Loucy (cell line): ENCODE data around the gene SEC24B.

Experiments
- H2AFZ ChIP-seq: fragments of 200-600 bp; sonication (generic); 2 replicates; pipeline ENCODE4 v1.6.0; 2016; ENCODE audit warnings: antibody characterized with exemption, mild to moderate bottlenecking, low read length, moderate library complexity
- H3F3A ChIP-seq: fragments of 200-600 bp; 2 replicates; pipeline ENCODE4 v1.6.0; 2016; ENCODE audit warnings: antibody characterized with exemption, low read depth, mild to moderate bottlenecking
- H3K27me3 ChIP-seq: fragments of 200-600 bp; sonication (generic); 2 replicates; pipeline ENCODE4 v1.6.1; 2014; ENCODE audit warnings: low read length, mild to moderate bottlenecking; ENCODE audit not compliant: insufficient read depth, poor library complexity, severe bottlenecking
- H3K36me3 ChIP-seq: fragments of 200-600 bp; sonication (generic); 2 replicates; pipeline ENCODE4 v1.6.1; 2016; ENCODE audit warnings: low read length; ENCODE audit not compliant: insufficient read depth
- H3K4me1 ChIP-seq: fragments of 200-600 bp; sonication (generic); 2 replicates; pipeline ENCODE4 v1.5.1; 2014; ENCODE audit warnings: low read length, mild to moderate bottlenecking; ENCODE audit not compliant: insufficient read depth, poor library complexity, severe bottlenecking
- H3K4me2 ChIP-seq: fragments of 200-600 bp; sonication (generic); 2 replicates; pipeline ENCODE4 v1.6.0; 2014; ENCODE audit warnings: antibody characterized with exemption, low read length, low read depth, mild to moderate bottlenecking; ENCODE audit not compliant: poor library complexity, severe bottlenecking
- H3K4me3 ChIP-seq: fragments of 200-600 bp; sonication (generic); 2 replicates; pipeline ENCODE4 v1.5.1; 2014; ENCODE audit warnings: low read length, mild to moderate bottlenecking, mixed read lengths; ENCODE audit not compliant: poor library complexity, severe bottlenecking
- H3K79me2 ChIP-seq: fragments of 200-600 bp; sonication (generic); 2 replicates; pipeline ENCODE4 v1.6.1; 2014; ENCODE audit warnings: low read length; ENCODE audit not compliant: insufficient read depth
- H3K9ac ChIP-seq: fragments of 200-600 bp; sonication (generic); 2 replicates; pipeline ENCODE4 v1.6.0; 2014; ENCODE audit warnings: mild to moderate bottlenecking, low read depth, low read length, moderate library complexity; ENCODE audit not compliant: poor library complexity, severe bottlenecking
- H3K9me2 ChIP-seq: fragments of 200-600 bp; sonication (generic); replicated peaks from 2 replicates; pipeline ENCODE4 v1.6.1; 2016; ENCODE audit warnings: low read depth, low read length, mixed read lengths
- H3K9me3 ChIP-seq: fragments of 200-600 bp; sonication (generic); 2 replicates; pipeline ENCODE4 v1.6.1; 2014; ENCODE audit warnings: mild to moderate bottlenecking, antibody characterized with exemption, low read length, low read depth; ENCODE audit not compliant: insufficient read depth
- H4K20me1 ChIP-seq: fragments of 200-600 bp; sonication (generic); 2 replicates; pipeline ENCODE4 v1.6.0; 2014; ENCODE audit warnings: antibody characterized with exemption, low read length, mild to moderate bottlenecking; ENCODE audit not compliant: insufficient read depth, poor library complexity, severe bottlenecking
- EZH2phosphoT487 ChIP-seq: fragments of 200-600 bp; IDR thresholded peaks from 2 replicates; pipeline ENCODE4 v1.6.1; 2018; ENCODE audit warnings: antibody characterized with exemption, mild to moderate bottlenecking, moderate library complexity, borderline replicate concordance
- TF ChIP-seq, protein P1 (sequence below): fragments of 200-600 bp; sonication (generic); conservative IDR thresholded peaks from 2 replicates; pipeline ENCODE4 v1.5.1; 2014; ENCODE audit warnings: mild to moderate bottlenecking, antibody characterized with exemption, low read length

SEC24B gene

DNA sequence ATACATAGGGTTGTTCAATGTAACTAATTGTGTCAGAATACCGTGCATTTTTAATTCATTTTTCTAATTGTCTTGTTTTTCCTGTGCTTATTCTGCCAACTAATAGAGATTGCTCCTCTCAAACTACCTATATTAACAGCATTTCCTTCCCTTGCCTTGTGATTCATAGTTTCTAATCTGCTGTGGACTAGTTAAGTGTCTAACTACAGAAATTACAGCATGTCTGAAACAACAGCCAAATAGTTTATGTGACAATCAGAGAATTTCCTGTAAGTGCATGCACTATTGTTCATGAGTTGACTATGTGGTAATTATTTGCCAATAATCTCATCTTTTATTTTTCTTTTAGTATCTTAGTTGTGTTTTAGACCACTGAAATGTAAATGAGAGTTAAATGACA is 4.1 kb upstream of the SEC24B start:
- no peak for TF ChIP-seq EZH2phosphoT487
- H3K4me3 ChIP-seq = no peak overlapping the region
- H3K27me3 ChIP-seq = no peaks in the 10 kb centered on the region
- peaks cover 8% of the 10 kb centered on the region for H3K4me1 ChIP-seq
- no peaks in the 10 kb centered on the region for H3K9me3 ChIP-seq
- H3K36me3 ChIP-seq = no peaks in the 10 kb centered on the region
- H3K9me2 ChIP-seq = no peaks in the 10 kb centered on the region
- H3K79me2 ChIP-seq = peaks cover 23% of the 10 kb centered on the region
- H3K9ac ChIP-seq = no peak overlapping the region
- H4K20me1 ChIP-seq = peaks cover 3% of the 10 kb centered on the region
- H3F3A ChIP-seq = no peaks in the 10 kb centered on the region
- no peak overlapping the region for H3K4me2 ChIP-seq
- H2AFZ ChIP-seq = no peak overlapping the region

DNA sequence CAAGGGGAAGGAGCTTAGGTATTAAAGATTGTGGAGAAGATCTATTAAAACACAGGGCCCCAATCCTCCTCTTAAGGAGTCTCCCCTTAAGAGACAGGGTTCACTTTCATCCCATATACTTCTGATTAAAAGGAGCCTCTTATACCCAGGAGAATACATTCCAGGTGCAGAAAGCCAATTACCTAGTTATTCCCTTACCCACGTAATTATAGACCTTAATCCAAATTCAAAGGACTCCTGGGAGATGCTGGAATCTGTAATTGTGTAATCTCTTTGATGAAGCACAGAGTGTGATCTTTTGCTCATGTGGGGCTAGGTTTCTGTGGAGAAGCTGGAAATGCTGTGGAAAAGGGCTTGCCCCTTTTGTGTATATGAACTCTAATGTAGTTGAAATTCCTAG is 1.4 kb upstream of the SEC24B start:
- TF ChIP-seq EZH2phosphoT487 = no peak
- TF ChIP-seq, protein P1, sequence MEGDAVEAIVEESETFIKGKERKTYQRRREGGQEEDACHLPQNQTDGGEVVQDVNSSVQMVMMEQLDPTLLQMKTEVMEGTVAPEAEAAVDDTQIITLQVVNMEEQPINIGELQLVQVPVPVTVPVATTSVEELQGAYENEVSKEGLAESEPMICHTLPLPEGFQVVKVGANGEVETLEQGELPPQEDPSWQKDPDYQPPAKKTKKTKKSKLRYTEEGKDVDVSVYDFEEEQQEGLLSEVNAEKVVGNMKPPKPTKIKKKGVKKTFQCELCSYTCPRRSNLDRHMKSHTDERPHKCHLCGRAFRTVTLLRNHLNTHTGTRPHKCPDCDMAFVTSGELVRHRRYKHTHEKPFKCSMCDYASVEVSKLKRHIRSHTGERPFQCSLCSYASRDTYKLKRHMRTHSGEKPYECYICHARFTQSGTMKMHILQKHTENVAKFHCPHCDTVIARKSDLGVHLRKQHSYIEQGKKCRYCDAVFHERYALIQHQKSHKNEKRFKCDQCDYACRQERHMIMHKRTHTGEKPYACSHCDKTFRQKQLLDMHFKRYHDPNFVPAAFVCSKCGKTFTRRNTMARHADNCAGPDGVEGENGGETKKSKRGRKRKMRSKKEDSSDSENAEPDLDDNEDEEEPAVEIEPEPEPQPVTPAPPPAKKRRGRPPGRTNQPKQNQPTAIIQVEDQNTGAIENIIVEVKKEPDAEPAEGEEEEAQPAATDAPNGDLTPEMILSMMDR = no peak
- no peak overlapping the region for H2AFZ ChIP-seq
- H3K9me2 ChIP-seq = no peaks in the 10 kb centered on the region
- peaks cover 30% of the 10 kb centered on the region for H4K20me1 ChIP-seq
- peak overlapping the region; percentile 76 for H3K9ac ChIP-seq
- H3F3A ChIP-seq = no peaks in the 10 kb centered on the region
- no peaks in the 10 kb centered on the region for H3K36me3 ChIP-seq
- no peaks in the 10 kb centered on the region for H3K9me3 ChIP-seq
- peak overlapping the region; percentile 86 for H3K4me2 ChIP-seq
- peaks cover 33% of the 10 kb centered on the region for H3K4me1 ChIP-seq
- H3K79me2 ChIP-seq = peaks cover 49% of the 10 kb centered on the region
- no peaks in the 10 kb centered on the region for H3K27me3 ChIP-seq
- peak overlapping the region; percentile 80 for H3K4me3 ChIP-seq

DNA sequence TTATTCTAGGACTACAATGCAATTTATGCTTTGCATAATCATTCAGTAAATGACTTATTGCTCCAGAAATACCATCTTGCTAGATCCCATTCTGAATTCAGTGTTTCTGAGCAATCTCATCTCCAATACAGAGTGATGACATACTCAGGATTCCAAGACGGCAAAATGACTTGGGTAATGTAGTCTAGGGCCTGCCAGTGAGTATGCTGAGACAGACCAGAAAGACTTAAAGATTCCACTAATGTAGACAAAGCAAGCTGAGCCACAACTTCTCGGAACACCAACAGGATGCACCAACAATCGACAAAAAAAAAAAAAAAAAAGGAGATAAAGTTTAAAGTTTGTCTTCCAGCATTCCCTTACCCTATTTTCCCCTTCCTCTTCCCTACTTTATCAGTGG is 919 bp upstream of the SEC24B start:
- TF ChIP-seq, protein P1 = no peak
- TF ChIP-seq EZH2phosphoT487 = no peak
- peak overlapping the region; percentile 76 for H3K9ac ChIP-seq
- peak overlapping the region; percentile 80 for H3K4me3 ChIP-seq
- no peaks in the 10 kb centered on the region for H3F3A ChIP-seq
- H3K36me3 ChIP-seq = no peaks in the 10 kb centered on the region
- no peaks in the 10 kb centered on the region for H3K27me3 ChIP-seq
- peaks cover 31% of the 10 kb centered on the region for H4K20me1 ChIP-seq
- H3K4me2 ChIP-seq = peak overlapping the region; percentile 86
- H3K79me2 ChIP-seq = peaks cover 54% of the 10 kb centered on the region
- peaks cover 35% of the 10 kb centered on the region for H3K4me1 ChIP-seq
- H2AFZ ChIP-seq = peak overlapping the region; percentile 91
- no peaks in the 10 kb centered on the region for H3K9me3 ChIP-seq
- H3K9me2 ChIP-seq = no peaks in the 10 kb centered on the region
